AG09309 (cell line): Measurements from ENCODE around the gene FBH1.

Experiments used
- DNase-seq: peaks from one replicate; pipeline ENCODE4 v3.0.0-alpha.2; 2010; ENCODE audit warnings: low read depth
- H3K4me3 ChIP-seq: 2 replicates; pipeline ENCODE4 v1.5.1; 2011; ENCODE audit warnings: mild to moderate bottlenecking, low read depth, low read length, moderate library complexity; ENCODE audit not compliant: control insufficient read depth
- CTCF ChIP-seq: IDR thresholded peaks from 2 replicates; pipeline ENCODE4 v1.5.1; 2011; ENCODE audit warnings: mild to moderate bottlenecking, low read depth, low read length, inconsistent platforms; ENCODE audit not compliant: insufficient read depth, control insufficient read depth; ENCODE audit errors: missing control alignments

The FBH1 gene

GRCh38 chr10:5887029-5887428, 3.0 kb upstream of the FBH1 start:
- TF ChIP-seq CTCF, result no peak
- no peak overlapping the region for H3K4me3 ChIP-seq
- no peak for DNase-seq

DNA sequence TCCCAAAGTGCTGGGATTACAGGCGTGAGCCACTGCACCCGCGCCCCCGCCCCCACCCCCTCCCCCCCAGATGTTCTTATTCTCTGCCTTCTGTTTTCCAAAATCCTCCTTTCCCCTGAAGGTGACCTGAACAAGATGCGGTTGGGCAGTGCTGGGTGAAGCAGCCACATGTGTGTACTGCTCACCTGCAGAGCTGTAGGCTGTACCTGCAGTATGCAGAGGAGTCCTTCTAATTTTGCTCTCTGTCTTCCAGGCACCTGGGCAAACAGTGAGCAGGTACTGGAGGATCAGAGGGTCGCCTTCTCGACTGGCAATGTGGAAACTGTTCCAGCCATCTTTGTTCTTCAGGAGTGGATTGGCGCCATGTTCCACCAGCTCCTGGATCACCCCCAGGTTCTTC, 2.4 kb upstream of the FBH1 start:
- no peak for TF ChIP-seq CTCF
- no peak overlapping the region for H3K4me3 ChIP-seq
- no peak for DNase-seq

- no peak for DNase-seq
- no peak for TF ChIP-seq CTCF
- peak overlapping the region; percentile 71 for H3K4me3 ChIP-seq
These were observed 1.7 kb upstream of the FBH1 start for GRCh38 chr10:5888351-5888750.

- no peak for DNase-seq
- peak overlapping the region; percentile 71 for H3K4me3 ChIP-seq
- TF ChIP-seq CTCF, result no peak
These were observed 1.0 kb upstream of the FBH1 start for GRCh38 chr10:5888843-5889623.

- H3K4me3 ChIP-seq, result peak overlapping the region; percentile 63
- DNase-seq, result no peak
- TF ChIP-seq CTCF, result no peak
These were observed 441 bp downstream of the FBH1 start for GRCh38 chr10:5890452-5890915.

DNA sequence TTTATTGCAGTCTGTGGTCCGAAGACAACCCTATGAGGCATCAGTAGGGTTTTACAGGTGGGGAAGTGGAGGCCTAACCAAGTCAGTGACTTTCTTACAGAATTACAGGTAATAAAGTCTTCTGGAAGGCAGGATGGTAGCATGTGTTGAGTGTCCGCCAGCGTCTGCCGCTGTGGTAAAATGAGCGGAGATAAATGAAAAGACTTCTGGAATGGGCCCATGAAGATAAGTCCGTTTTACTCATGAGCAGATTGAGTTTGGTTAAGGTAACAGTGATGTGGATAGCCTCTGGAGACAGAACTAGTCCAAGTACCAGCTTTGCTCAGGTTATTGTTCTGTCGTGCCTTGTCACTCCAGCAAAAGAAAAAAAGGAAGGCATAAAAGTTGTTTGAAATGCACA, 966 bp downstream of the FBH1 start:
- no peak for TF ChIP-seq CTCF
- no peak for DNase-seq
- H3K4me3 ChIP-seq, result peak overlapping the region; percentile 63
